Endothelial cell of hepatic sinusoid (primary cell): ENCODE measurements around the gene GLUL.
"Not testable (repeated sequence)": the region's sequence is repeated elsewhere in the genome, so short reads cannot be mapped to it uniquely, and the experiment has no call there.

Experiments
- in situ Hi-C: cut with HindIII; loops from 2 replicates; pipeline ENCODE4 v1.10.0; 2017; ENCODE audit warnings: low sequenced_read_pairs

The GLUL gene

DNA sequence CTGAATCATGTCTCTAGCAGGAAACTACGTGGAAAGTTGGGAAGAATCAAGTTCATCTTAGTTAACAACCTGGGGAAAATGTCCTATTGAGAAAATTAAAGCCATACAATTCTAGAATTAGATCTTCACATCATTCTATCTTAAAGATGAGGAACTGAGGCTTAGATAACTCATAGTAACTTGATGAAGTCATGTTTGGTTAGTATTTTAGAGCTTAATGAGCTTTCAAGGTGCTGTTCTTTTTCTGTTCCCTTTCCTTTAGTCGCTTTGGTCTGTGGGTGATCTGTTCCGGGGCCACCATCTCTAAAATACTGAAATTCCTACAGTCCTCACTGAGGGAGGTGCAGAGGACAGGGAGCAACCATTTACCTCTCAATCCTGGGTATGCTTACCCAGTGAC lies 4.3 kb upstream of the GLUL start:
- in situ Hi-C loops: loop anchor here (5.0 to 10.0 kb wide), 2 partner anchors 254 to 1231 kb away; no protein-coding TSS in a partner anchor

DNA sequence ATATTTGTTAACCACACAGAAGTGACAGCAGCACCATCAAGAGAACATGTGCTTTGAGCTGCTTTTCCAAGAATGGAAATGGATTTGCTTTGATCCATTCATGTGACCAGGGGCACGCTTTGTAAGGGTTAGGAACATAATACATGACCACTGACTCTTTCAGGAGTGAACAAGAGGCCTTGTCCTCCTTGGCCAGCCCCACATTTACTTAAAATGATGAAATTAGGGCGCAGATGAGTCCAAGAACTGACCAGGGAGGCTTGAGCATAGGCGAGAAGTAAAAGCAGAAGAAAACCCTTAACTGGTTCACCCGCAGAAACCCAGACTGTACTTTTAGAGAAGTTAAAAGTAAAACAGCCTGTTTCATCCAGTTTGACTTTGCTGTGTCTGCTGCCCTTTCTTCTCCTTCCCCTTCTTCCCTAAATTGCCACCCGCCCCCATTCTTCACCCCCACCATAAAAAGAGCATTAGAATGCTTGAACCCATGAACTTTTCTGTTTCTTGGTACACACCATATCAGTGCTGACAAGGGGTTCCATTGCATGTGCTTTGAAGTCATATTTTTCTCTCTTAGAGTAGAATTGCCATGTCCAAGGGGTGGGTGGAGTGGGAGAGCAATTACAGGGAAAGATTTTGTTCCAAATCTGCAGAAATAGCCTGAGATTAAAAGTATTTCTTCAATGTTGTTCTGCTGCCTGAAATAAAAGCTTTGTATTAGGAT lies 2.6 kb upstream of the GLUL start:
- in situ Hi-C loops: loop anchor here (10.0 kb wide), 1 partner anchor 1229 kb away; no protein-coding TSS in a partner anchor

GRCh38 chr1:182392050-182393028 lies 749 bp upstream of the GLUL start:
- in situ Hi-C loops: loop anchor here (10.0 kb wide), 1 partner anchor 1228 kb away; no protein-coding TSS in a partner anchor

- in situ Hi-C loops: loop anchor here (10.0 kb wide), 1 partner anchor 1226 kb away; no protein-coding TSS in a partner anchor
These were observed 595 bp downstream of the GLUL start for GRCh38 chr1:182391028-182391361.

- in situ Hi-C loops: loop anchor here (10.0 kb wide), 1 partner anchor 1225 kb away; no protein-coding TSS in a partner anchor
These were observed 2.0 kb downstream of the GLUL start for GRCh38 chr1:182389619-182390047.

GRCh38 chr1:182388392-182389134 lies 3.0 kb downstream of the GLUL start:
- in situ Hi-C loops: no loop called here

GRCh38 chr1:182387566-182387965 lies 4.0 kb downstream of the GLUL start:
- in situ Hi-C loops: no loop called here

- in situ Hi-C loops: no loop called here
These were observed 4.6 kb downstream of the GLUL start for GRCh38 chr1:182386980-182387379.

- in situ Hi-C loops: no loop called here
These were observed 5.4 kb downstream of the GLUL start for GRCh38 chr1:182385885-182386853.

DNA sequence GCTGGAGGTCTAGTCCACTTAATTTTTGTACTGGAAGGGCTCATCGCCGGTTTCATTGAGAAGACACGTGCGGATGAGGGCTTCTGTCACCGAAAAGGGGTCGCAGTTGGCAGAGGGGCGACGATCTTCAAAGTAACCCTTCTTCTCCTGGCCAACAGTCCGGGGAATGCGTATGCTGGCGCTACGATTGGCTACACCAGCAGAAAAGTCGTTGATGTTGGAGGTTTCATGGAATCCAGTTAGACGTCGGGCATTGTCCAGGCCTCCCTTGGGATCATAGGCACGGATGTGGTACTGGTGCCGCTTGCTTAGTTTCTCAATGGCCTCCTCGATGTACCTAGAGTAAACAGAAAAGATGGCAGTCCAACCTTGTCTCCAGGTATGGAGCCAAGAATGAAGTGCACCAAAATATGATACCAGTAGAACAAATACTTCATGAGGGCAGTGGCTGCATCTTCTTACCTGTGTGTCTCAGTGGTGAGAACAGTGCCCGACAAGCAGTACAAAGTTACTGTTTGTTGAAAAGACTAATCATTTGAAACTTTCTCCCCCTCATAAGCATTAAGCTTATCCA lies 7.1 kb downstream of the GLUL start:
- in situ Hi-C loops: no loop called here

DNA sequence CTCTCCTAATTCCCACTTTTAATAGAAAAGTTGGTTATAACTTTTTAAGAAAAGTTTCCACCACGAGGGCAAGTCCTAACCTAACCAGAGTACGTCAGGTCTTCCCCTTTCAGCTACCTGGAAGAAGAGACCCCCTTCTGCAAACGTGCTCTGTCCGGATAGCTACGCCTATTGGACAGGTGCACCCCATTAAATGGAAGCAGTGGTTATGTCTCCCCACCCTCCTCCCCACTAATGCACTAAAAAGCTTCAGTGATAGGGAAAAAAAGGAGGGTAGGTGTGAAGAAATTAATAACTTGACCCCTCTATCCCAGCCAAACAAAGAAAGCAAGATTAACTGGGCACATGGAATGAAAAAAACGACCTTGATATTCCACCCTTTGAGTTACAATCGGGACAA lies 7.7 kb downstream of the GLUL start:
- in situ Hi-C loops: no loop called here

- in situ Hi-C loops: no loop called here
These were observed 8.4 kb downstream of the GLUL start for GRCh38 chr1:182383037-182383661.

- in situ Hi-C loops: no loop called here
These were observed 9.4 kb downstream of the GLUL start for GRCh38 chr1:182381962-182382819.

GRCh38 chr1:182380199-182380598 lies 11.4 kb downstream of the GLUL start:
- in situ Hi-C loops: no loop called here

DNA sequence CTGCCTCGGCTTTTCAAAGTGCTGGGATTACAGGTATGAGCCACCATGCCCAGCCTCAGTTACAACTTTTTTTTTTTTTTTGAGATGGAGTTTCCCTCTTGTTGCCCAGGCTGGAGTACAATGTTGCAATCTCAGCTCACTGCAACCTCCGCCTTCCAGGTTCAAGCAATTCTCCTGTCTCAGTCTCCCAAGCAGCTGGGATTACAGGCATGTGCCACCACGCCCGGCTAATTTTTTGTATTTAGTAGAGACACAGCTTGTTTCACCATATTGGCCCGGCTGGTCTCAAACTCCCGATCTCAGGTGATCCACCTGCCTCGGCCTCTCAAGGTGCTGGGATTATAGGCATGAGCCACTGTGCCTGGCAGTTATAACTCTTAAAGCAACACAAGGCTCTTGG lies 11.8 kb downstream of the GLUL start:
- in situ Hi-C loops: not testable (repeated sequence)

DNA sequence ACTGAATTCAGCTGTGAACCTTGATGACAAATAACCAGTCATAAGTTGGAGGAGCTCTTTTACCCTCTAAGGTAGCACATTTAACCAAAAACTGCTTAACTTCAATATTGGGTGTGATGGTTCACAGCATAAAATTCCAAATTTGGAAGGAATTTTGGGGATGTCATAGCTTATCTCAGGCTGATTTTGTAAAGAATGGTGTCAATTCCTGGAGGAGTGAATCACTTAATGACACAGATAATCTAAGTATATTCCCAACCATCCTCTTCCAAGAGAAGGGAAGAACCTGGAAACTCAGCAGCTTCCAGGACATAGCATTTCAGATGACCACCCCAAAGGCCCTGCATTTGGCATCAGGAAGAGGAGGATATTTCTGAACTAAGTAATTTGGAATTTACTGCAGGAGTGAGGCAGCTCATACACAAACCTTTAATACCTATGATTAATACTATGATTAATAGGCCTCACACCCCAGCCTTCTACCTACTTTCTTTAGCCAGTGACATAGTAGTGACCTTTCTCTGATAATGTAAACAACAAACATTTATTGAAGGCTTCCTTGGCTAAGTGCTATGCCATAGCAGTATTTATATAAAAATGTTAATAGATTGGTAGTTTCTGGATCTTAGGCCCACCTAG lies 14.5 kb downstream of the GLUL start:
- in situ Hi-C loops: no loop called here

- in situ Hi-C loops: no loop called here
These were observed 17.3 kb downstream of the GLUL start for GRCh38 chr1:182374101-182374834.
